ENCODE results near the gene PPARA. TPM values are rescaled to one million over a fixed set of nuclear protein-coding genes. Genes with fewer than 3 reads are reported as not detected.
A peak's percentile ranks its signal among the peaks of the same experiment; 100 is the strongest.

Gene PPARA
- total and polyA plus RNA-seq, 7 experiments from 2014 or later: 3.7 to 21.6 (median 16.4) TPM

DNA sequence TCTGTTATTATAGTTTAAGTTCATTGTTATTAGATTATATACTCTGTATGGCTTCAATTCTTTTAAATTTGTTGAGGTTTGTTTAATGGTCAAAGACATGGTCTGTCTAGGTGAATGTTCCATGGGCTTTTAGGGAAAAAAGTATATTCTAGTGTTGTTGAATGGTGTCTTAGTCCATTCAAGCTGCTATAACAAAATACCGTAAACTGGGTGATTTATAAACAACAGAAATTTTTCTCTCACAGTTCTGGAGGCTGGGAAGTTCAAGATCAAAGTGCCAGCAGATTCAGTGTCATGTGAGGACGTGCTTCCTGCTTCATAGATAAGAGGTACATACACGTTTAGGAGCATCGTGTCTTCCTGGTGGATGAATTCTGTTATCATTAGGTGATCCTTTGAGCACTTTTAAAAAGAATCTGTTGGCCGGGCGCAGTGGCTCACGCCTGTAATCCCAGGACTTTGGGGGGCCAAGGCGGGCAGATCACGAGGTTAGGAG lies 26.2 kb downstream of the PPARA start:
- no peak overlapping the region for H3K27ac ChIP-seq (ENCODE audit: low read depth, low read length)
- no peaks in the 10 kb centered on the region for H3K27me3 ChIP-seq (ENCODE audit: control insufficient read depth in 2 of 2, insufficient read depth in 2 of 2, low read length in 2 of 2)
- POLR2A ChIA-PET: no interaction called here
- H3K4me3 Mint-ChIP-seq: no peak overlapping the region
- no peak overlapping the region for H3K4me3 ChIP-seq (ENCODE audit: low read length)
- CTCF ChIA-PET: no interaction called here
- intact Hi-C loops (cut with micrococcal nuclease): no loop called here
- no peaks in the 10 kb centered on the region for H3K27me3 Mint-ChIP-seq
- peaks cover 8 to 25% (median 17%) of the 10 kb centered on the region in 7 donors for H3K4me1 Mint-ChIP-seq
- H3K36me3 Mint-ChIP-seq: peaks cover 33 to 55% (median 49%) of the 10 kb centered on the region in 5 donors
- H3K9me3 Mint-ChIP-seq: peaks cover 6 to 42% (median 21%) of the 10 kb centered on the region in 11 donors
- H3K27ac Mint-ChIP-seq: no peak overlapping the region
- ATAC-seq: no peak
- H3K9me3 ChIP-seq (ENCODE audit: control insufficient read depth in 2 of 3, low read length in 3 of 3): peaks cover 0 to 18% (median 3%) of the 10 kb centered on the region in 3 experiments
- no peaks in the 10 kb centered on the region for H3K4me1 ChIP-seq (ENCODE audit: control insufficient read depth in 2 of 2, insufficient read depth in 2 of 2, low read length in 2 of 2)
- DNase-seq: no peak
- peaks cover 0 to 17% (median 0%) of the 10 kb centered on the region in 3 experiments for H3K36me3 ChIP-seq (ENCODE audit: control insufficient read depth in 2 of 3, insufficient read depth in 3 of 3, low read length in 3 of 3)

DNA sequence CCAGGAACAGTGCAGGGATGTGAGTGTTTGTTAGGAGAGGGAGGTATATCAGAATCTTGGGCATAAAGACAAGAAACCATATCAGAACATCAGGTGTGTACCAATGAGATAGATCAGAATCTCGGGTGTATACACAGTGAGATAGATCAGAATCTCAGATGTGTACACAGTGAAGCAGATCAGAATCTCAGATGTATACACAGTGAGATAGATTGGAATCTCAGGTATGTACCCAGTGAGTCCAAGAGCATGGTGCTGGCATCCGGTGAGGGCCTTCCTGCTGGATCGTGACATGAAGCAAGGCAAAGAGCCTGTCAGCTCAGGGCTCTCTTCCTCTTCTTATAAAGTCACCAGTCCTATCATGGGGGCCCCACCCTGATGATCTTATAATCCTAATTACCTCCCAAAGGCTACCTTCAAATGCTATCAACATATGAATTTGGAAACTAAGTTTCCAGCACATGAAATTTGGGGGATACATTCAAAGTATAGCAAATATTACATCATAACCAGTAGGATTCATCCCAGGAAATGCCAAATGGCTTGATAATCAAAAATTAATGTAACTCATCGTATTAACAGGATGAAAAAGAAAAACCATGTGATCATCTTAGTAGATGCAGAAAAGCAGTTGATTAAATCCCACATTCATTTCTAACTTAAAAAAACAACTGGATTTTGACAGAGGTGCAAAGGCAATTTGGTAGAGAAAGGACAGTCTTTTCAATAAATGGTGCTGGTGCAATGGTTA lies 28.6 kb downstream of the PPARA start:
- DNase-seq (no peak), ATAC-seq (no peak)
- CTCF ChIA-PET: no interaction called here
- no peak overlapping the region for H3K4me3 ChIP-seq (ENCODE audit: low read length)
- Mint-ChIP-seq H3K27ac (no peak overlapping the region), H3K4me3 (no peak overlapping the region), H3K4me1 (peaks cover 1 to 13% (median 7%) of the 10 kb centered on the region in 7 donors), H3K36me3 (peaks cover 41 to 74% (median 65%) of the 10 kb centered on the region in 5 donors), H3K27me3 (no peaks in the 10 kb centered on the region), H3K9me3 (peaks cover 6 to 48% (median 21%) of the 10 kb centered on the region in 11 donors)
- POLR2A ChIA-PET: no interaction called here
- peaks cover 0 to 18% (median 3%) of the 10 kb centered on the region in 3 experiments for H3K9me3 ChIP-seq (ENCODE audit: control insufficient read depth in 2 of 3, low read length in 3 of 3)
- peaks cover 0 to 21% (median 0%) of the 10 kb centered on the region in 3 experiments for H3K36me3 ChIP-seq (ENCODE audit: control insufficient read depth in 2 of 3, insufficient read depth in 3 of 3, low read length in 3 of 3)
- no peaks in the 10 kb centered on the region for H3K4me1 ChIP-seq (ENCODE audit: control insufficient read depth in 2 of 2, insufficient read depth in 2 of 2, low read length in 2 of 2)
- H3K27ac ChIP-seq (ENCODE audit: low read depth, low read length): no peak overlapping the region
- no peaks in the 10 kb centered on the region for H3K27me3 ChIP-seq (ENCODE audit: control insufficient read depth in 2 of 2, insufficient read depth in 2 of 2, low read length in 2 of 2)
- intact Hi-C loops (cut with micrococcal nuclease): no loop called here

DNA sequence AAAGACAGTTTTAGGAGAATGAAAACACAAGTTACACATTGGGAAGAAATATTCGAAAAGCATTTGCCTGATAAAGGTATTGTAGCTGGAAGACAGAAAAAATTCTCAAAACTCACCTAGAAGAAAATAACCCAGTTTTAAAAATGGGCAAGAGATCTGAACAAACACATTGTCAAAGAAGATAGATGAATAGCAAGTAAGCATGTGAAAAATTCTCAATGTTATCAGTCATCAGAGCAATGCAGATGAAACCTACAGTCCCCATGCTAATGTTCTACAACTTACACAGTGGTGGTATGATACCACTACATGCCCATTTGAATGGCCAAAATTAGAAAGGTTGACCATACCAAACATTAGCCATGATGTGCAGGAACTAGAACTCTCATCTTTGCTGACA lies 29.4 kb downstream of the PPARA start:
- H3K27ac Mint-ChIP-seq: no peak overlapping the region
- no peak overlapping the region for H3K27ac ChIP-seq (ENCODE audit: low read depth, low read length)
- intact Hi-C loops (cut with micrococcal nuclease): no loop called here
- H3K4me1 ChIP-seq (ENCODE audit: control insufficient read depth in 2 of 2, insufficient read depth in 2 of 2, low read length in 2 of 2): no peaks in the 10 kb centered on the region
- peaks cover 0 to 14% (median 5%) of the 10 kb centered on the region in 7 donors for H3K4me1 Mint-ChIP-seq
- H3K27me3 Mint-ChIP-seq: no peaks in the 10 kb centered on the region
- ChIA-PET POLR2A (no interaction called here), CTCF (no interaction called here)
- no peak overlapping the region for H3K4me3 Mint-ChIP-seq
- H3K4me3 ChIP-seq (ENCODE audit: low read length): no peak overlapping the region
- H3K27me3 ChIP-seq (ENCODE audit: control insufficient read depth in 2 of 2, insufficient read depth in 2 of 2, low read length in 2 of 2): no peaks in the 10 kb centered on the region
- peaks cover 0 to 18% (median 3%) of the 10 kb centered on the region in 3 experiments for H3K9me3 ChIP-seq (ENCODE audit: control insufficient read depth in 2 of 3, low read length in 3 of 3)
- DNase-seq: no peak
- H3K36me3 ChIP-seq (ENCODE audit: control insufficient read depth in 2 of 3, insufficient read depth in 3 of 3, low read length in 3 of 3): peaks cover 0 to 21% (median 0%) of the 10 kb centered on the region in 3 experiments
- peaks cover 6 to 48% (median 21%) of the 10 kb centered on the region in 11 donors for H3K9me3 Mint-ChIP-seq
- no peak for ATAC-seq
- H3K36me3 Mint-ChIP-seq: peaks cover 41 to 80% (median 67%) of the 10 kb centered on the region in 5 donors

DNA sequence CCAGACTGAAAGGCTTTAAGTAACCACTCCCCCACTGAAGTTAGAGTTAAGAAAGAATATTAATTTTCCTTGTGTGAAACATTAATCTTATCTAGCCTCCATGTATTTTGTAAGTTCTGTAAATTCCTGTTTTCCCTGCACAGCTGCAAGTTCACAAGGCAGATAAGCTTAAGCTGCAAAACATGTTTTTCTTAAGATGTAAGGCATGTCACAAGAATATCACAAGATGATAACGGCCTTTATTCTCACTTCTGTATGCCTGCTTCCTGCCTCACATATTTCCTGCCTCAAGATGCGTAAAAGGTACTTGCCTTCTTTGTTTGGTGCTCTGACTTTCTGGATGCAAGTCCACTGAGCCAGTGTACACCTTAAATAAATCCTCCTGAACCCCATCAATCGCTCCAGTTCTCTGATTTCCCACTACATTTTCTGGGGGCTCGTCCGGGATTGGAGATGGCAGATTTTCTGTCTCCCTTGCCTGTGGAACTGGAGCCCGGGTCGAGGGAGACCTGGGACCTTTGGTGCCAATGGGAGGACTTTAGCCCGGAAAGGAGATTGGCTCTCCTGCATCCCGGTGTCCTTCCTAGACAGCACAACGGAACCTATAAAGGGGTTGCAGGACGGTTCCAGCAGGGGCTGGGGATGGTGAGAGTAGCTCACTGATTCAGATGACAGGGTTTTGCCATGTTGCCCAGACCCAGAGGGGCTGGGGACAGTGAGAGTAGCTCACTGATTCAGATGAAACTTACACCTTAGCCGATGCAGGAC lies 30.2 kb downstream of the PPARA start:
- H3K9me3 ChIP-seq (ENCODE audit: control insufficient read depth in 2 of 3, low read length in 3 of 3): peaks cover 0 to 18% (median 3%) of the 10 kb centered on the region in 3 experiments
- no peak overlapping the region for H3K27ac ChIP-seq (ENCODE audit: low read depth, low read length)
- ChIA-PET POLR2A (no interaction called here), CTCF (no interaction called here)
- Mint-ChIP-seq H3K27ac (no peak overlapping the region), H3K36me3 (peaks cover 47 to 84% (median 71%) of the 10 kb centered on the region in 5 donors), H3K4me3 (no peak overlapping the region), H3K4me1 (peaks cover 0 to 14% (median 7%) of the 10 kb centered on the region in 7 donors), H3K9me3 (peaks cover 10 to 48% (median 21%) of the 10 kb centered on the region in 11 donors), H3K27me3 (no peaks in the 10 kb centered on the region)
- H3K4me3 ChIP-seq (ENCODE audit: low read length): no peak overlapping the region
- no peak for ATAC-seq
- no peaks in the 10 kb centered on the region for H3K27me3 ChIP-seq (ENCODE audit: control insufficient read depth in 2 of 2, insufficient read depth in 2 of 2, low read length in 2 of 2)
- H3K36me3 ChIP-seq (ENCODE audit: control insufficient read depth in 2 of 3, insufficient read depth in 3 of 3, low read length in 3 of 3): peaks cover 0 to 21% (median 0%) of the 10 kb centered on the region in 3 experiments
- no peaks in the 10 kb centered on the region for H3K4me1 ChIP-seq (ENCODE audit: control insufficient read depth in 2 of 2, insufficient read depth in 2 of 2, low read length in 2 of 2)
- intact Hi-C loops (cut with micrococcal nuclease): no loop called here
- no peak for DNase-seq

DNA sequence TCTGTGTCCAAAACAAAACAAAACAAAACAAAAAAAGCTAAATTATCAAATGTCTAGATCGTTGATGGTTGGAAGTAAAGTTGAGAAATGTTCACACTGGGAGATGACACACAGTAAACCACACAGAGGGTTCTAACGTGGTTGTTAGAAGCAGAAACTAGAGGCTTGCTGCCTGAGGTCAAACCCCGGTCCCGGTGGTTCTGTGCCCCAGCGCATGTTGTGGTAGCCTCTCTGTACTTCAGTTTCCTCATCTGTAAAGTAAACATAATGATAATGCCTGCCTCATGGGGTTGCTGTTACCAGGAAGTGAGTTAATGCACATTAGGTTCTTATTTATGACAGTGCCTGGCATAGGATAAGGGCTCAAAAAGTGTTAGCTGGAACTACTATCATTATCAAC lies 33.4 kb downstream of the PPARA start:
- Mint-ChIP-seq H3K4me1 (peaks cover 0 to 9% (median 0%) of the 10 kb centered on the region in 7 donors), H3K27ac (peak overlapping the region in 1 of 9 donors; percentile 22), H3K27me3 (no peaks in the 10 kb centered on the region), H3K36me3 (peaks cover 37 to 66% (median 50%) of the 10 kb centered on the region in 5 donors), H3K9me3 (peaks cover 4 to 33% (median 17%) of the 10 kb centered on the region in 11 donors), H3K4me3 (no peak overlapping the region)
- intact Hi-C loops (cut with micrococcal nuclease): no loop called here
- peaks cover 0 to 19% (median 0%) of the 10 kb centered on the region in 3 experiments for H3K36me3 ChIP-seq (ENCODE audit: control insufficient read depth in 2 of 3, insufficient read depth in 3 of 3, low read length in 3 of 3)
- DNase-seq: no peak
- H3K4me3 ChIP-seq (ENCODE audit: low read length): no peak overlapping the region
- H3K27ac ChIP-seq (ENCODE audit: low read depth, low read length): no peak overlapping the region
- POLR2A ChIA-PET: no interaction called here
- CTCF ChIA-PET: no interaction called here
- H3K4me1 ChIP-seq (ENCODE audit: control insufficient read depth in 2 of 2, insufficient read depth in 2 of 2, low read length in 2 of 2): no peaks in the 10 kb centered on the region
- ATAC-seq: no peak
- peaks cover 0 to 18% (median 3%) of the 10 kb centered on the region in 3 experiments for H3K9me3 ChIP-seq (ENCODE audit: control insufficient read depth in 2 of 3, low read length in 3 of 3)
- no peaks in the 10 kb centered on the region for H3K27me3 ChIP-seq (ENCODE audit: control insufficient read depth in 2 of 2, insufficient read depth in 2 of 2, low read length in 2 of 2)

DNA sequence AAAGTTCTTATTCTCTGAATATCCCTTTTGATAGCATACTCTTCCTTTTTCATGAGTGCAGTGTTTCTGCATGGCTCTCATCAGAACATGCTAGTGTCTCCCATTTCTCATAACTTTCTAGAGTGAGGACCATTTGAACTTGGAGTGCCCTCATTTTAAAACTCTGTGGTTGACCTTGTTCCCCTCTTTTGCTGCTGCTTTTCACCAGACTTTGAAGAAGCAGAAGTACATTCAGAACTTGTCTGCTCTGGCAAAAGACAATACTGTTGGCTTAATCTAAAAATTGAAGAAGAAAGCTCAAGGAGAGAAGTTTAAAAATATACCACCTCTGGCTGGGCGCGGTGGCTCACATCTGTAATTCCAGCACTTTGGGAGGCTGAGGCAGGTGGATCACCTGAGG lies 35.0 kb downstream of the PPARA start:
- ChIA-PET POLR2A (no interaction called here), CTCF (no interaction called here)
- intact Hi-C loops (cut with micrococcal nuclease): no loop called here
- peaks cover 0 to 13% (median 3%) of the 10 kb centered on the region in 3 experiments for H3K9me3 ChIP-seq (ENCODE audit: control insufficient read depth in 2 of 3, low read length in 3 of 3)
- peaks cover 0 to 11% (median 0%) of the 10 kb centered on the region in 7 donors for H3K4me1 Mint-ChIP-seq
- H3K4me3 Mint-ChIP-seq: no peak overlapping the region
- H3K27ac ChIP-seq (ENCODE audit: low read depth, low read length): no peak overlapping the region
- H3K36me3 ChIP-seq (ENCODE audit: control insufficient read depth in 2 of 3, insufficient read depth in 3 of 3, low read length in 3 of 3): peaks cover 0 to 9% (median 0%) of the 10 kb centered on the region in 3 experiments
- peaks cover 0 to 18% (median 12%) of the 10 kb centered on the region in 11 donors for H3K9me3 Mint-ChIP-seq
- H3K4me3 ChIP-seq (ENCODE audit: low read length): no peak overlapping the region
- H3K27me3 ChIP-seq (ENCODE audit: control insufficient read depth in 2 of 2, insufficient read depth in 2 of 2, low read length in 2 of 2): no peaks in the 10 kb centered on the region
- H3K4me1 ChIP-seq (ENCODE audit: control insufficient read depth in 2 of 2, insufficient read depth in 2 of 2, low read length in 2 of 2): no peaks in the 10 kb centered on the region
- peaks cover 31 to 61% (median 38%) of the 10 kb centered on the region in 5 donors for H3K36me3 Mint-ChIP-seq
- no peak overlapping the region for H3K27ac Mint-ChIP-seq
- DNase-seq (no peak), ATAC-seq (no peak)
- no peaks in the 10 kb centered on the region for H3K27me3 Mint-ChIP-seq
